OCI-M2 (cell line): Measurements from ENCODE around the gene KLHL3.
"Not testable (repeated sequence)": the region's sequence is repeated elsewhere in the genome, so short reads cannot be mapped to it uniquely, and the experiment has no call there.

Source experiments
- DNase-seq: peaks from one replicate; lab custom pipeline; 2025; ENCODE audit not compliant: unreplicated experiment; lab: John Stamatoyannopoulos, UW

Gene KLHL3

DNA sequence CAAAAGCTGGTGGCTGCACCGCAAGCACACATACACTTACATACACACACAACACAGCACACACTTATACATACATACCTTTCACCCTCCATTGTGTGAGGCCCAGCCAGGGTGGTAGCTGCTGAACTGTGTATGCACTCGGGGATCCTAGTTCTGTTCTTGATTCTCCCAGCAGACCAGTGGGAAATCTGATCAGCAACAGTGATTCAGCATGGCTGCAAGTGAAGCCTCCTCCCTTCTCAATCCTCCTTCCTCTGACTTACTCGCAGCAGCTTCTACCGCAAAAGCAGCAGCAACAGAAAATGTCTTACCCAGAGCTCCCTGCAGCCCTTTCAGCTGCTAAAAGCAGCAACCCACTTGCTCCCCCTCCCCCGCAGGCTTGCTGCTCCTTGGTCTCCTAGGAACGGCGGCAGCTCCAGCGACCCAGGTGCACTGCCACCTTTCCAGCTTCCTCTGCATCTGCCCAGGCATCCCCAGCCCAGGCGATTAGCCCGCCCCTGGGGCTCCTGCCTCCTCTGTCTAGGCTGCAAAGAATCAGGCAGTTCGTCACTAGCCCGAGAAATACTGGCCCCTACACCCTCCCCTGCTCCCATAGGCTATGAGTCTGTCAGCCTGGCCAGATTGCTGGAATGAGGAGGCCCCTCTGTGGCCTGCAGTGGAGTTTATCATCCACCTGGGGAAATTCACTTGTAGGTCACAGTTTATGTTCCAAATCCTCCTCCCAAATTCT lies at the start of gene KLHL3:
Gene KLHL3 (minus strand): TSS at position 535 of the 730 bp plus-strand sequence. CDS start 443 bp downstream, at position 92.
- no peak for DNase-seq

GRCh38 chr5:137782984-137783536 lies 47.2 kb upstream of the KLHL3 start:
- DNase-seq = no peak

- no peak for DNase-seq
These were observed 46.2 kb upstream of the KLHL3 start for GRCh38 chr5:137782055-137782454.

- DNase-seq = no peak
These were observed 43.1 kb upstream of the KLHL3 start for GRCh38 chr5:137778772-137779564.

DNA sequence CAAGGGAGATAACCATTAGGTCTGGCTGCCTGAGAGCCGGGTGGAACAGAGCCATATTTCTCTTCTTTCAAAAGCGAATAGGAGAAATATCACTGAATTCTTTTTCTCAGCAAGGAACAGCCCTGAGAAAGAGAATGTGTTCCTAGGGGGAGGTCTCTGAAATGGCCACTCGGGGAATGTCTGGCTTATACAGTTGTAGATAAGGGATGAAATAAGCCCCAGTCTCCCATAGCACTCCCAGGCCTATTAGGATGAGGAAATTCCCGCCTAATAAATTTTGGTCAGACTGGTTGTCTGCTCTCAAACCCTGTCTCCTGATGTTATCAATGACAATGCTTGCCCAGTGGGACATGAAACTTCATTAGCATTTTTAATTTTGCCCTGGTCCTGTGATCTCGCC lies 32.0 kb upstream of the KLHL3 start:
- not testable (repeated sequence) for DNase-seq

DNA sequence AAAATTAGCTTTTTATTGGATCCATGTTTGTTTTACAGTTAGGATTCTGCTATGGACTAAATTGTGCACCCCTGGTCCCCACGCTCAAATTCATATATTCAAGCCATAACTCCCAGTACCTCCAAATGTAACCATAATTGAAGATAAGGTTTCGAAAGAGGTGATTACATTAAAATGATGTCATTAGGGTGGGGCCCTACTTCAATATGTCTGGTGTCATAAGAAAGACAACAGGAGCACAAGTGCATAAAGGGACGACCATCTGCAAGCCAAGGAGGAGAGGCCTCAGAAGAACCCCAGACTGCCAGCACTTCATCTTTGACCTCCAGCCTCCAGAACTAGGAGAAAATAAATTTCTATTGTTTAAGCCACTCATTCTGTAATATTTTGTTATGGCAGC lies 25.7 kb upstream of the KLHL3 start:
- DNase-seq = no peak

DNA sequence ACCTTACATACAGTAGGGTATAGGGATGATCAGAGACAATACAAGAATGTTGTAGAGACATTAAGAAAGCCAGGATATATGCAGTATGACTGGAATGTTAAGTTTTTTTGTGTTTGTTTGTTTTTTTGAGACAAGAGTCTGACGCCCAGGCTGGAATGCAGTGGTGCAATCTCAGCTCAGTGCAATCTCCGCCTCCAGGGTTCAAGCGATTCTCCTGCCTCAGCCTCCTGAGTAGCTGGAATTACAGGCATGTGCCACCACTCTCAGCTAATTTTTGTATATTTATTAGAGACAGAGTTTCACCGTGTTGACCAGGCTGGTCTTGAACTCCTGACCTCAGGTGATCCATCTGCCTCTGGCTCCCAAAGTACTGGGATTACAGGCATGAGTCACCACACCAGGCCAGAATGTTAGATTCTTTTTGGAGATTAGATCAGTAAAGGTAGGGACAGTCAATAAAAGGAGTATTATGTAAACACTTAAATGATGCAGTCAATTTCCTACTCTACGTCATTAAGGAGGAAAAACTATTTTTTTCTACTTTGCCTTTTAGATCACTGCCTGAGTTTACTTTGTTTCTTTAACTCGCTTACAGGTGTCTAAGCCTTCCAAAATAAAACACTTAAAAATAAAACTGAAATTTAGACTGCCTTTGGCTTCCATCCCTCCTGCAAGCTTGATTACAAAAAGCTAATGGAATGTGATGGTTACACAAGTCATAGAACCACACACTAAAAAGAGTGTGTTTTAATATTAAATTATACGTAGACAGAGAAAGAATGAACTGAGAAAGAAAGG lies 25.0 kb upstream of the KLHL3 start:
- DNase-seq = no peak

DNA sequence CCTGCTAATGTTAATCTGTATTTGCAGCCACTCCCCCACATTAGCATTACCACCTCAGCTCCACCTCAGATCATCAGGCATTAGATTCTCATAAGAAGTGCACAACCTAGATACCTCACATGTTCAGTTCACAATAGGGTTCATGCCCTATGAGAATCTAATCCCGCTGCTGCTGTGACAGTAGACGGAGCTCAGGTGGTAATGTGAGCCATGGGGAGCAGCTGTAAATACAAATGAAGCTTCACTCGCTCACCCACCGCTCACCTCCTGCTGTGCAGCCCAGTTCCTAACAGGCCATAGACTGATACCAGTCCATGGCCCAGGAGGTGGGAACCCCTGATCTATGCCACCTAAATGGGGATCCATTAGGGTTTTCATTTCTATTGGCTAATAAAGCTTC lies 24.4 kb upstream of the KLHL3 start:
- no peak for DNase-seq

DNA sequence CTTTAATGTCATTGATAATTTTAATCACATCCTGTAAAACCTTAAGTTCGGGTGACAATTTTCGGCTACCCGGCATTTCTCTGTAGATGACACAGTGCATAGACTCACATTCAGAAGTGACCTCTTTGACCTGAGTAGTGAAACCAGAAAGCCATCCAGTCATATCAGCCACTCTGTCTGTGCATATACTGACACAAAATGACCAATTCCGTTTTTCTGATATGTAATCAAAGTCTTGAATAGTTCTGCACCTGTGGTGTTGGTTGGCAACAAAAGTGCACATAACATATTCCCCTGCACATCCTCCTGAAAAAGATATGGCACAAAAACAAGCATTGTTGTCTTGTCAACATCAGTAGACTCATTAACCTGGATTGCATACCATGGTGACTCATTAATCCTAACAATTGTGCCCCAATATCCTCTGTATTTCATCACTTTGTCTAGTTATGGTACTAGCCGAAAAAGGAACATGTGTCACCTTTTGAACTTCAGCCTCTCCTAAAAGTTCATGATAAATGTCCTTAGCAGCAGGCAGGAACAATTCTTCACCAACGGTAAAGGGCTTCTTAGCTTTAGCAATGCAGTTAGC lies 22.9 kb upstream of the KLHL3 start:
- DNase-seq = no peak

DNA sequence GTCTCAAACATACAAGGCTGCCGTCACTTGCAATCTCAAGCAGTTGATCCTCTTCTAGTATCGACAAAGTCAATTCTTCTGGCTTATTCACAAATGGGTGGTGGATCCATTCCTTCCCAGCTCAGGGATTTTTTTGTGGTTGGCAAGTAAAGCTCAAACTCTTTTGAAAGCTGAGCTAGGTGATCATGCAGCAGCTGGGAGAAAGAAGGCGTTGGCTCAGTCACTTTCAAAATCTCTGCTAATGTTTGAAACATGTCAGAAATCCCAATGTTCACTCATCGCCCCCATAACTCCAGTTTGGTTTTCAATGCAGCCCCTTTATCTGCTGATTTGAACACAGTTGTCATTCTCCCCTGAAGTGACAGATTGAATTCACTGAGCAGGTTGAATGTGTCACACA lies 22.2 kb upstream of the KLHL3 start:
- no peak for DNase-seq

DNA sequence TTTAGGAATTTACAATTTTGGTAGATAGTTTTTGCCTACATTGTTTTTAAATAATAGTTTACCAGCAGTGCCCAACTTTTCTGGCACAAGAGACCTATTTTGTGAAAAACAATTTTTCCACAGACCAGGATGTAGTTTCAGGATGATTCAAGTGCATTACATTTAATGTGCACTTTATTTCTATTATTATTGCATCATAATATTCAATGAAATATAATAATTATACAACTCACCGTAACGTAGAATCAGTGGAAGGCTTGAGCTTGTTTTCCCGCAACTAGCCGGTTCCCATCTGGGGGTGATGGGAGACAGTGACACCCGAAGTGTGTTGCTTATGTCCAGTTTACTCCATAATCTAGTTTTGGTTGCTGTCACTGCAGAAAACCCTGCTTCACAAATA lies 21.7 kb upstream of the KLHL3 start:
- no peak for DNase-seq

DNA sequence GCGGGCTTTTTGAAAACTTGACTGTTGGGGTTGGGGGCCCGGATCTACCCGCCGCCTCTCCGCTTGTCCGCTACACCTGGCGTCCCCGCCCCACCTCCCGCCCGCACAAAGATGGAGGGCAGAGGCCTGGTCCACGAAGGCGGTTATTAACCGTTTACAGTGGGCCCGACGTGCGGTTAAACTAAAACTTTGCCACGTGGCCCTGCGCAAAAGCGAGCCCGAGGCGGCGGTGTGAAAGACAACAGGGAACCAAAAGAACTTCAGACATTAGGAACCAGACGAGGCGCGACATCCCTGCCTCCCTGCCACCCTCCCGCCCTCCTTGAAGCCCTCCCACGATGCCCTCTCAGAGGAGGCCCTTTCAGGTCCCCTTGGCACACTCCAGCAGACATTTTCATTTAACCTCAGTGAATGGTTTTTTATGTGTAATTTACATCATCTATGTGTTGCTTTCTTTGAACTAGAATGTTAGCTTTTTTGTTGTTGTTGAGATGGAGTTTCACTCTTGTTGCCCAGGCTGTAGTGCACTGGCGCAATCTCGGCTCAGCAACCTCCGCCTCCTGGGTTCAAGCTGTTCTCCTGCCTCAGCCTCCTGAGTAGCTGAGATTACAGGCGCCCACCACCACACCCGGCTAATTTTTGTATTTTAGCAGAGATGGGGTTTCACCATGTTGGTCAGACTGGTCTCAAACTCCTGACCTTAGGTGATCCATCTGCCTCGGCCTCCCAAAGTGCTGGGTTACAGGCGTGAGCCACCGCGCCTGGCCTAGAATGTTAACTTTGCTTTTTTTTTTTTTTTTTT lies 19.3 kb upstream of the KLHL3 start:
- DNase-seq = no peak

- DNase-seq = peak; percentile 77
These were observed 18.5 kb upstream of the KLHL3 start, which contains the start of gene HNRNPA0 for GRCh38 chr5:137754188-137754960. Gene HNRNPA0 (minus strand): TSS chr5:137754363. CDS start chr5:137754066, 297 bp downstream.

- DNase-seq = no peak
These were observed 17.9 kb upstream of the KLHL3 start for GRCh38 chr5:137753691-137754187.

DNA sequence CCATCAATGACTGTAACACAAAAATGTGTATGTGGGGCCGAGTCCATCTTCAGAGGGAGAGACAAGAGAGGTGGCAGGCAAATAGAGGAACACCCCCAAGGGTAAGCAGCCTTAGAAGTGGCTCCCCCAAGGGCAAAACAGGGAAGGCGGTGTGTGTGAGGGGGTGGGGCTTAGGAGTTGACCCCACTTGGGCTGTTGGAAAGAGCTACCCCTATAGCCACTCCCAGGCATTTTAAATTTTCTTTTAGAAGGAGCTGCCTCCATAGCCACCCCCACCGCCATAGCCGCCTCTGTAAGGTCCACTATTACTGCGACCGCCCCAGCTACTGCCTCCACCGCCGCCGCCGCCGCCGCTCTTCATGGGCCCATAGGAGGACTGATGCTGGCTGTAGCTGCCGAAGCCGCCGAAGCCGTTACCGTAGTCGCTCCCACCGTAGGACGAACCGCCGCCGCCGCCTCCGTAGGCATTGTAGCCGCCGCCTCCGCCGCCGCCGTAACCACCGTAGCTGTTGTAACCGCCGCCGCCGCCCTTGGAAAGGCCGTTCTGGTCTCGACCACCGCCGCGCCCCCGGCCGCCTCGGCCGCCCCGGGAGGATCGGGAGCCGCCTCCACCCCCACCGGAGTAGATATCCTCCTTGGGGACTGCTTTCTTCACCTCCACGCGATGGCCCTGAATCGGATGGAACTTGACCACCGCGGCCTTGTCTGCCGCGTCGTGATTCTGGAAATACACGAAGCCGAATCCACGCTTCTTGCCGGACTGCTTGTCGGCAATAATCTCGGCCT lies 17.2 kb upstream of the KLHL3 start:
- DNase-seq = no peak

- no peak for DNase-seq
These were observed 16.1 kb upstream of the KLHL3 start for GRCh38 chr5:137751869-137752491.

GRCh38 chr5:137750436-137750835 lies 14.5 kb upstream of the KLHL3 start:
- DNase-seq = no peak

- DNase-seq = no peak
These were observed 12.0 kb upstream of the KLHL3 start for GRCh38 chr5:137747848-137748247.
